Nephron (organoid): ENCODE data around the gene GRIN1.

ENCODE experiments used
- H3K27ac Mint-ChIP-seq, 3 experiments: 2 replicates each; pipeline ENCODE4 v1.8.0; 2020; ENCODE audit warnings: mixed read lengths in 3 of 3, mild to moderate bottlenecking in 2 of 3, moderate library complexity in 1 of 3
- H3K27me3 Mint-ChIP-seq: 2 replicates; pipeline ENCODE4 v1.8.0; 2021; ENCODE audit warnings: low read depth, mild to moderate bottlenecking, moderate library complexity, mixed read lengths
- H3K36me3 Mint-ChIP-seq: 2 replicates; pipeline ENCODE4 v1.8.0; 2020; ENCODE audit warnings: low read depth, mixed read lengths
- H3K4me1 Mint-ChIP-seq: 2 replicates; pipeline ENCODE4 v1.8.0; 2020; ENCODE audit warnings: mixed read lengths
- H3K4me3 Mint-ChIP-seq, 3 experiments: 2 replicates each; pipeline ENCODE4 v1.8.0; 2020; ENCODE audit warnings: mild to moderate bottlenecking in 3 of 3, mixed read lengths in 3 of 3, moderate library complexity in 2 of 3
- H3K9me3 Mint-ChIP-seq: 2 replicates; pipeline ENCODE4 v1.8.0; 2020; ENCODE audit warnings: mixed read lengths
- TF ChIP-seq, protein P1 (sequence below), 3 experiments: fragments of 200-600 bp; sonication (generic); IDR thresholded peaks; one replicate each; pipeline ENCODE4 v1.5.0; 2021; ENCODE audit warnings: antibody characterized with exemption in 3 of 3; ENCODE audit not compliant: unreplicated experiment in 3 of 3

Gene GRIN1

DNA sequence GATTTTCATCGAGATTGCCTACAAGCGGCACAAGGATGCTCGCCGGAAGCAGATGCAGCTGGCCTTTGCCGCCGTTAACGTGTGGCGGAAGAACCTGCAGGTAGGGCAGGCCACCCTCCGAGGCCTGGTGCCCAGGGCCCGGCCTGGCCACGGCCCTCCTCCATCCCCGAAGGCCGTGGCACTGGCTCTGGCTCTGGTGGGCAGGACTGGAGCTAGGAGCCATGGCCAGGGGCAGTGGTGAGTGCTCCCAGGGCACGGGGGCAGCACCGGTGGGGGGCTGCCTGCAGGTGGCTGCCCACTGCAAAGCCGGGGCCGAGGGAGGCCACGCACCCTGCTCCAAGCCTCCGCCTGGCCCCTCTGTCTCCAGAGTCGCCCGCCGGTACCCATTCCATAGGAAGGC is 24.9 kb downstream of the GRIN1 start:
- no peaks in the 10 kb centered on the region for H3K9me3 Mint-ChIP-seq
- H3K27me3 Mint-ChIP-seq, result peaks cover 88% of the 10 kb centered on the region
- H3K27ac Mint-ChIP-seq, result no peak overlapping the region
- H3K4me3 Mint-ChIP-seq, result no peak overlapping the region
- H3K4me1 Mint-ChIP-seq, result no peaks in the 10 kb centered on the region
- TF ChIP-seq, protein P1, sequence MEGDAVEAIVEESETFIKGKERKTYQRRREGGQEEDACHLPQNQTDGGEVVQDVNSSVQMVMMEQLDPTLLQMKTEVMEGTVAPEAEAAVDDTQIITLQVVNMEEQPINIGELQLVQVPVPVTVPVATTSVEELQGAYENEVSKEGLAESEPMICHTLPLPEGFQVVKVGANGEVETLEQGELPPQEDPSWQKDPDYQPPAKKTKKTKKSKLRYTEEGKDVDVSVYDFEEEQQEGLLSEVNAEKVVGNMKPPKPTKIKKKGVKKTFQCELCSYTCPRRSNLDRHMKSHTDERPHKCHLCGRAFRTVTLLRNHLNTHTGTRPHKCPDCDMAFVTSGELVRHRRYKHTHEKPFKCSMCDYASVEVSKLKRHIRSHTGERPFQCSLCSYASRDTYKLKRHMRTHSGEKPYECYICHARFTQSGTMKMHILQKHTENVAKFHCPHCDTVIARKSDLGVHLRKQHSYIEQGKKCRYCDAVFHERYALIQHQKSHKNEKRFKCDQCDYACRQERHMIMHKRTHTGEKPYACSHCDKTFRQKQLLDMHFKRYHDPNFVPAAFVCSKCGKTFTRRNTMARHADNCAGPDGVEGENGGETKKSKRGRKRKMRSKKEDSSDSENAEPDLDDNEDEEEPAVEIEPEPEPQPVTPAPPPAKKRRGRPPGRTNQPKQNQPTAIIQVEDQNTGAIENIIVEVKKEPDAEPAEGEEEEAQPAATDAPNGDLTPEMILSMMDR (IDR thresholded peaks at IDR 0.05; ENCODE audit: unreplicated experiment in 3 of 3), result no peak
- H3K36me3 Mint-ChIP-seq, result no peaks in the 10 kb centered on the region

DNA sequence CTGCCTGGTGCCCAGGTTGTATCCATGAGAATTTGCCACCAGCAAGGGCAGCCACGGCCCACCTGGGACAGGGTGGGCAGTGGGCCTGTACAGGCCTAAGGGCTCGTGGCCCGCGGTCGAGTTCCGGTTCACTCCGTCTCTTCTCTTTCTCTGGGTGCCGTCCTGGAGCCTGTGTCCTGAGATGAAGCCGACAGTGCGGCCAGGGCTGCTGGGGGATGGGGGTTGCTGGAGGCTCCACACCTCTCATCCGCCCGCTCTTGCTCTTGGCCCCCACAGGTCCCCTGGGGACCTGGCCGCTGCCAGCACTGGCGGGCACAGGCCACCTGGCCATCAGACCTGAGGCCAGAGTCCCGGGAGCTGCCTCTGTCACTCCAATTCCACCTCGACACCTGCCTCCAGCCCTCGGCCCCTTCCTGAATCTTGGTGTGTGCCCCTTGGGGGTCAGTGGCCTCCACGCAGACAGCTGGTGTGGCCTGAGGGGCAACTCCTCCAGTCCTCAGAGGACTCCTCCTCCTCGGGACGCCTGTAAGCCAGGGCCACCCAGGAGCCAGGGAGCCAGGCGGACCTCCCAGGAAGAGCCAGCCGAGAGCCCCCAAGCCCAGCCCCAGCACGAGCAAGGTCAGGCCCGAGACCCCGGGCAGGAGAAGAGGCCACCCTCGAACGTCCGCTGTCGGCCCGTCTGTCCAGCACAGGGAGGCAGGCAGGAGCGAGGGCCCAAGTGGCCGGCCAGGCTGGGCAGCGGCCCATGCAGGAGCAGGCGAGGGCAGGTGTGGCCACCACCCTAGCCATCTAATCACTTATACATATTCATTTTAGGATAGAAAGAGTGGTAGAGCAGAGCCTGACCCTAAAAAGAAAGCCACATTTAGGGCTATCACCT is 25.7 kb downstream of the GRIN1 start:
- Mint-ChIP-seq H3K27ac (no peak overlapping the region), H3K27me3 (peaks cover 83% of the 10 kb centered on the region), H3K4me1 (no peaks in the 10 kb centered on the region), H3K9me3 (no peaks in the 10 kb centered on the region), H3K36me3 (no peaks in the 10 kb centered on the region), H3K4me3 (peak overlapping the region in 1 of 3 experiments; percentile 32)
- TF ChIP-seq, protein P1 (IDR thresholded peaks at IDR 0.05; ENCODE audit: unreplicated experiment in 3 of 3), result no peak

DNA sequence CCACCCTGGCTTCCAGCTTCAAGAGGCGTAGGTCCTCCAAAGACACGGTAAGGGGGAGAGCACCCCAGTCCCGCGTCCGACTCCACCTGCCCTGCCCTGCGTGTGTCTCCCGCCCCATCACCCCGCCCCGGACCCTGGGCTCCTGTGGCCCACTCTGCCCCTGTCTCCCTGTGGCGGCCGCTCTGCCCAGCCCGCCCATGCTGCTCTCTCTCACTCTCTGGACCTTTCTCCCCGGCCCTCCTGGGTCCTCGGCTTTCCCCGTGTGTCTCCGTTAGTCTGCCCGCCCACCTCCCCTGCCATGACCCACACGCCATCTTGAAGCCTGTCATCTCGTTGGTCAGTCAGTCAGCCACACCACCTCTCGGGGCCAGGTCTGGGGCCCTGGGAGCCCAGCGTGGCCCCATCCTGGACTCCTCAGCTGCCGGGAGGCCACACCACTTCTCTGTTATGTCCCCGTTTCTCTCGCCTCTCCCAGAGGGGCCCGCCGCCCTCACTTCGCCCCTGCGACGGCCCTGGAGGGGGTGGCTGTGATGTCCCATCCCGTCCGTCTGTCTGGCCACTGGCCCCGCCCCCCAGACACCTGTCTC is 26.4 kb downstream of the GRIN1 start:
- TF ChIP-seq, protein P1 (IDR thresholded peaks at IDR 0.05; ENCODE audit: unreplicated experiment in 3 of 3), result no peak
- H3K9me3 Mint-ChIP-seq, result no peaks in the 10 kb centered on the region
- H3K4me3 Mint-ChIP-seq, result no peak overlapping the region

DNA sequence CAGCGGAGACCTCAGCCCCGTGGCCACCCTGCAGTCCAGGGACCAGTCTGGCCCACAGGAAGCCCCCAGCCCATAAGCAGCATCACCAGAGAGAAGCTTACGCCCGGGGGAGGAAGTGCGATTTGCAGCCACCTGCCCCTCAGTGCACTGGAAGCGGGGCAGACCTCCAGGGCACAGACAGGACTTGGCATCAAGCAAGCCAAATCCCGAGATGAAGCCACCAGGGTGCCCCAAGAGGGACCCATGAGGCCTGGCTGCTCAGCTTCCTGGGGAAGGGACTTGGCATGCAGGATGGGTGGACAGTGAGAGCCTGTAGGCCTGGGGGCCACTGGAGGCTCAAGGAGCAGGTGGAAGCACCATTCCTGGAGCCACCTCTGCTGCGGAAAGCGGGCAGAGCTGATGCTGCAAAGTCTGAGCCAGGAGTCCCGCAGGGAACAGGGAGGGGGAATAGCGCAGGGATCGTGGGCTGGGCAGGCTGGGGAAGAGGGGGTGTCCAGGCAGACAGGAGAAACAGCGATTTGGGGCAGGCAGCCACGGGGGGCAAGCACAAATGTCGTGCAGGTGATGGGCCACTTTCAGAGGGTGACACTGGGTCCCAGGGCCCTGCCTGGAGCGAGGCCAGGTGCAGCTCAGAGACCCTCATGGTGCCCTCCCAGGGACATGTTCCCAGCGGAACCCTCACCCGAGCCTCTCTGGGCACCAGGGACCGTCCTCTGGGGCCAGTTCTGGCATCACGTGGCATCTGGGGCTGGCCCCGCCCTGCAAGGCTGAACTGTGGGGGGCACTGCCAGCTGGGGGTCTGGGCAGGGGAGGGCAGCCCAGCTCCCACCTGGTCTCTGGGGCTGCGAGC is 27.7 kb downstream of the GRIN1 start:
- no peaks in the 10 kb centered on the region for H3K9me3 Mint-ChIP-seq
- peak overlapping the region in 2 of 3 experiments; percentile 62 to 70 for H3K4me3 Mint-ChIP-seq
- H3K4me1 Mint-ChIP-seq, result no peaks in the 10 kb centered on the region
- H3K27me3 Mint-ChIP-seq, result peaks cover 85% of the 10 kb centered on the region
- H3K36me3 Mint-ChIP-seq, result no peaks in the 10 kb centered on the region
- TF ChIP-seq, protein P1 (IDR thresholded peaks at IDR 0.05; ENCODE audit: unreplicated experiment in 3 of 3), result no peak
- no peak overlapping the region for H3K27ac Mint-ChIP-seq

More for the DNA sequence above, 26.4 kb downstream of the GRIN1 start:
- Mint-ChIP-seq H3K27ac (no peak overlapping the region), H3K36me3 (no peaks in the 10 kb centered on the region), H3K4me1 (no peaks in the 10 kb centered on the region), H3K27me3 (peaks cover 82% of the 10 kb centered on the region)

DNA sequence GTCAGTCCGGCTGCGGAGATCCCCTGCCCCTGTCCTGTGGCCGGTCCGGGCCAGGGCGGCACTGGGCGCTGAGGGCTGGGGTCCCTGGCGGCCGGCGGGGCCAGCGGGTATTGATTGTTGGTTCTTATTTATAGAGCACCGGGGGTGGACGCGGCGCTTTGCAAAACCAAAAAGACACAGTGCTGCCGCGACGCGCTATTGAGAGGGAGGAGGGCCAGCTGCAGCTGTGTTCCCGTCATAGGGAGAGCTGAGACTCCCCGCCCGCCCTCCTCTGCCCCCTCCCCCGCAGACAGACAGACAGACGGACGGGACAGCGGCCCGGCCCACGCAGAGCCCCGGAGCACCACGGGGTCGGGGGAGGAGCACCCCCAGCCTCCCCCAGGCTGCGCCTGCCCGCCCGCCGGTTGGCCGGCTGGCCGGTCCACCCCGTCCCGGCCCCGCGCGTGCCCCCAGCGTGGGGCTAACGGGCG is 28.4 kb downstream of the GRIN1 start:
- H3K4me1 Mint-ChIP-seq, result no peaks in the 10 kb centered on the region
- TF ChIP-seq, protein P1 (IDR thresholded peaks at IDR 0.05; ENCODE audit: unreplicated experiment in 3 of 3), result no peak
- H3K27me3 Mint-ChIP-seq, result peaks cover 87% of the 10 kb centered on the region
- H3K27ac Mint-ChIP-seq, result no peak overlapping the region
- H3K4me3 Mint-ChIP-seq, result peak overlapping the region in 1 of 3 experiments; percentile 41
- H3K9me3 Mint-ChIP-seq, result no peaks in the 10 kb centered on the region
- H3K36me3 Mint-ChIP-seq, result no peaks in the 10 kb centered on the region
